Measurements from ENCODE around the gene MRPL27. TPM values are rescaled to one million over a fixed set of nuclear protein-coding genes. Genes with fewer than 3 reads are reported as not detected.
"Not testable (repeated sequence)": the region's sequence is repeated elsewhere in the genome, so short reads cannot be mapped to it uniquely, and the experiment has no call there.

MRPL27 gene
- total and polyA plus RNA-seq, 2 donors from 2014 or later = 54.0 to 227 TPM

DNA sequence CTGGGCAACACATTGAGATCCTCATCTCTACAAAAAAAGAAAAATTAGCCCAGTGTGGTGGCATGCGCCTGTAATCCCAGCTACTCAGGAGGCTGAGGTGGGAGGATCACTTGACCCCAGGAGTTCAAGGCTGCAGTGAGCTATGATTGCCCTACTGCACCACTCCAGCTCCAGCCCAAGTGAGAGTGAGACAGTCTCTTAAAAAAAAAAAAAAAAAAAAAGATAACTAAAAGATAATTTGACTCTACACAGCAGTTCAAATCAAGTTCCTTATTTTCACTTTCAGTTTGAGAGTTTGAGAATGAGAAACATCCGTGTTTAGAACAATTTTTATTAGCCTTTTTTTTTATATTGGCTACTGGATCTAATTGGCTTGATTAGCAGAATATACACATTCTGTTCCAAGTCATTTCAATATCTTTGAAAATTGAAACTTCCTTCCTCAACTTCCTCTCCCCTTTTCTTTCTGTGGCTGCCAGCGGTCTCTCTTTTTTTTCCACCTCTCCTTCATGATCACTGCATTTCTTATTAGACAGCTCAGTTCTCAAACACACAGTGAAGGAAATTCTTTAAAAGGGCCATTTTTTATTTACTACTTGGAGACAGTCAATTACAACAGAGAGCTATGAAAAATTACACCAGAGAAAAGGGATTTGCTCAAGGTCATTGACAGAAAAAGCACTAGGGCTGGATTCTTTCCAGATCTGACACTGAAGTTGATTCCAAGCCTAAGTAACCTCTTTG is 48.5 kb upstream of the MRPL27 start:
- Histone ChIP-seq H3K9ac (ENCODE audit: low read length in 3 of 3) (no peak overlapping the region), H3K27me3 (ENCODE audit: control insufficient read depth, insufficient read depth, low read length) (no peaks in the 10 kb centered on the region), H3K9me3 (ENCODE audit: control insufficient read depth in 2 of 3, insufficient read depth in 1 of 3, low read length in 3 of 3) (no peaks in the 10 kb centered on the region), H3K36me3 (ENCODE audit: control insufficient read depth in 2 of 3, insufficient read depth in 3 of 3, low read length in 3 of 3) (no peaks in the 10 kb centered on the region), H3K4me1 (ENCODE audit: control insufficient read depth in 2 of 3, insufficient read depth in 2 of 3, low read depth in 1 of 3, low read length in 3 of 3) (peaks cover 0 to 8% (median 7%) of the 10 kb centered on the region in 3 donors), H3K4me3 (ENCODE audit: low read length in 3 of 3) (peak overlapping the region; percentile 2 to 48 (median 38)), H3K27ac (ENCODE audit: low read depth in 2 of 2, low read length in 2 of 2) (peak overlapping the region; percentile 67 to 77)
- DNase-seq = peak in 2 of 5 donors; percentile 21 to 49
- intact Hi-C loops (cut with DNase I) = no loop called here
- no peak for FAIRE-seq
- no peak for TF ChIP-seq CTCF (IDR thresholded peaks at IDR 0.05; ENCODE audit: borderline replicate concordance, extremely low read depth, insufficient read depth)

DNA sequence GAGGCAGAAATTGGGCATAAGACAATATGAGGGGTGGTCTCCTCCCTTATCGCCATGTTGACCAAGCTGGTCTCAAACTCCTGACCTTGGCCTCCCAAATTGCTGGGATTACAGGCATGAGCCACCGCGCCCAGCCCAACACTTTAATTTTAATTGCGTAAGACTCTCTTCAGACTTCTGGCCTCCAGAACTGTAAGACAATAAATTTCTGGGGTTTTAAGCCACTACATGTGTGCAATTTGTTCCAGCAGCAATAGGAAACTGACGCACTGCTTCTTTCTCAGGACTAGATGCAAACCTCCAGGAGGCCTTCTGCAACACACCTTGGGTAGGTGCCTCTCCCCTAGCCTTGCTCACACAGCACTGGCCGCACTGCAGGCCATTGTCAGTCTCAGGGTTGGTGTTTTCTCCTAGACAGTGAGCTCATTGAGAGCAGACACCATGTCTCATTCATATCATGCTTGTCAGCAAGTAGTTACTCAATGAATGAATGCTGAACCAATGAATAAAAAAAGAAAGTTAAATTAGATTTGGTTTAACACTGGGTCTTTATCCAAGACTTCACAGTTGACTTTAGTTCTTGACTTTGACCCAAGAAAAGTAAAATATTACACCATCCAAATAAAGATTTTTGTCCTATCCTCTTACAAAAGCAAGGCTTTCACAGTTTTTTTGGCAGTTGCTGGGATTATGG is 47.6 kb upstream of the MRPL27 start:
- Histone ChIP-seq H3K27ac (ENCODE audit: low read depth in 2 of 2, low read length in 2 of 2) (peak overlapping the region; percentile 67 to 73), H3K36me3 (ENCODE audit: control insufficient read depth in 2 of 3, insufficient read depth in 3 of 3, low read length in 3 of 3) (no peaks in the 10 kb centered on the region), H3K4me3 (ENCODE audit: low read length in 3 of 3) (peak overlapping the region in 1 of 3 donors; percentile 48), H3K4me1 (ENCODE audit: control insufficient read depth in 2 of 3, insufficient read depth in 2 of 3, low read depth in 1 of 3, low read length in 3 of 3) (peaks cover 0 to 7% (median 6%) of the 10 kb centered on the region in 3 donors), H3K9ac (ENCODE audit: low read length in 3 of 3) (no peak overlapping the region), H3K9me3 (ENCODE audit: control insufficient read depth in 2 of 3, insufficient read depth in 1 of 3, low read length in 3 of 3) (no peaks in the 10 kb centered on the region), H3K27me3 (ENCODE audit: control insufficient read depth, insufficient read depth, low read length) (no peaks in the 10 kb centered on the region)
- FAIRE-seq = no peak
- TF ChIP-seq CTCF (IDR thresholded peaks at IDR 0.05; ENCODE audit: borderline replicate concordance, extremely low read depth, insufficient read depth) = no peak
- no peak for DNase-seq
- intact Hi-C loops (cut with DNase I) = no loop called here

GRCh38 chr17:50419577-50419976 is 46.6 kb upstream of the MRPL27 start:
- H3K36me3 ChIP-seq (ENCODE audit: control insufficient read depth in 2 of 3, insufficient read depth in 3 of 3, low read length in 3 of 3); H3K27ac ChIP-seq (ENCODE audit: low read depth in 2 of 2, low read length in 2 of 2); H3K4me3 ChIP-seq (ENCODE audit: low read length in 3 of 3); DNase-seq; FAIRE-seq; H3K27me3 ChIP-seq (ENCODE audit: control insufficient read depth, insufficient read depth, low read length); H3K4me1 ChIP-seq (ENCODE audit: control insufficient read depth in 2 of 3, insufficient read depth in 2 of 3, low read depth in 1 of 3, low read length in 3 of 3); H3K9me3 ChIP-seq (ENCODE audit: control insufficient read depth in 2 of 3, insufficient read depth in 1 of 3, low read length in 3 of 3); intact Hi-C loops (cut with DNase I); H3K9ac ChIP-seq (ENCODE audit: low read length in 3 of 3): not testable (repeated sequence)

DNA sequence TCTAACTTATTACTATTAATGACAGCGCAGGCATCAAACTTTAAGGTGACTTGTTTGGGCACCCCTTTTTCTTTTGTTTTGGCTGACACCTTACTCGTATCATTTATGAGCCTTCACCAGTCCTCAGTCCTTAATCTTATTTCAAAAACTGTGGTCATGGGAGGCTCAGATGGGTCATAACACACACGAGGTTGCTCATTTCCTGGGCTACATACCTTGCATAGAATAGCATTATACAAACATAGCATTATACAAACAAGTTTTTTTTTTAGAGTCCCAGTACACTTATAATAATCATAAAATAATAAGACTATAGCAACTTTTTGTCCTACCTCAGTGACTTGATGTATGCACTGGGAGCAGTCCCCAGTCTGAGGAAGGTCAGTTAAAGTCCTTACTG is 41.8 kb upstream of the MRPL27 start:
- DNase-seq (no peak), FAIRE-seq (no peak)
- Histone ChIP-seq H3K9me3 (ENCODE audit: control insufficient read depth in 2 of 3, insufficient read depth in 1 of 3, low read length in 3 of 3) (no peaks in the 10 kb centered on the region), H3K36me3 (ENCODE audit: control insufficient read depth in 2 of 3, insufficient read depth in 3 of 3, low read length in 3 of 3) (no peaks in the 10 kb centered on the region), H3K9ac (ENCODE audit: low read length in 3 of 3) (no peak overlapping the region), H3K27ac (ENCODE audit: low read depth in 2 of 2, low read length in 2 of 2) (no peak overlapping the region), H3K4me1 (ENCODE audit: control insufficient read depth in 2 of 3, insufficient read depth in 2 of 3, low read depth in 1 of 3, low read length in 3 of 3) (no peaks in the 10 kb centered on the region), H3K27me3 (ENCODE audit: control insufficient read depth, insufficient read depth, low read length) (no peaks in the 10 kb centered on the region), H3K4me3 (ENCODE audit: low read length in 3 of 3) (no peak overlapping the region)
- no peak for TF ChIP-seq CTCF (IDR thresholded peaks at IDR 0.05; ENCODE audit: borderline replicate concordance, extremely low read depth, insufficient read depth)
- intact Hi-C loops (cut with DNase I) = no loop called here

Data from kidney (tissue), 14 donors.